AG09319 (cell line): ENCODE data around the gene TBX6.

Experiments
- DNase-seq: peaks from one replicate; pipeline ENCODE4 v3.0.0-alpha.2; 2010; ENCODE audit warnings: low read depth; ENCODE audit errors: extremely low read depth
- TF ChIP-seq, protein P1 (sequence below): IDR thresholded peaks from 2 replicates; pipeline ENCODE4 v1.5.1; 2011; ENCODE audit warnings: low read depth, mild to moderate bottlenecking, inconsistent platforms, low read length, moderate library complexity

Gene TBX6

DNA sequence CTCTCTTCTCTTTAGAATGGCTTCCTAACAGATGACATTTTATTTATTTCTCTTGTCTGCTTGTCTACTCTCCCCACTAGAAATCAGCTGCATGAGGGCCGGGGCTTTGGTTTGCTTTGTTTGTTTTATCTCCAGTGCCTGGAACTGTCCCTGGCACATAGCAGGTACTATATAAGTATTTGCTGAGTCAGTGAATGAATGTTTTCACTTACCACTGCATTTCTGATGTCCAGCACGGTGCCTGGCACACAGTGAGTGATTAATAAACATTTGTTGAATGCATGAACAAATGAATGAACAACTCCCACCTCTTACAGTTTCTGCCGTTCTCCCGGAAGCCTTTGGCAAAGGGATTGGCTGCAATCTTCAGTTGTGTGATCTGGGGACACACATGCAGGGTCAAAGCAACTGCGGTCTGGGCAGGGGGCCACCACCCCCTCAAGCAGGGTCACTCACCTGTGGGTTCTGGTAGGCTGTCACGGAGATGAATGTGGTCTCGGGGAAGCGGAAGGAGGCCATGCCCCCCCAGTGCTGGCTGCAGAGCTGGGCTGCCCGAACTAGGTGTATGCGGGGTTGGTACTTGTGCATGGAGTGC lies 3.4 kb downstream of the TBX6 start:
- TF ChIP-seq, protein P1, sequence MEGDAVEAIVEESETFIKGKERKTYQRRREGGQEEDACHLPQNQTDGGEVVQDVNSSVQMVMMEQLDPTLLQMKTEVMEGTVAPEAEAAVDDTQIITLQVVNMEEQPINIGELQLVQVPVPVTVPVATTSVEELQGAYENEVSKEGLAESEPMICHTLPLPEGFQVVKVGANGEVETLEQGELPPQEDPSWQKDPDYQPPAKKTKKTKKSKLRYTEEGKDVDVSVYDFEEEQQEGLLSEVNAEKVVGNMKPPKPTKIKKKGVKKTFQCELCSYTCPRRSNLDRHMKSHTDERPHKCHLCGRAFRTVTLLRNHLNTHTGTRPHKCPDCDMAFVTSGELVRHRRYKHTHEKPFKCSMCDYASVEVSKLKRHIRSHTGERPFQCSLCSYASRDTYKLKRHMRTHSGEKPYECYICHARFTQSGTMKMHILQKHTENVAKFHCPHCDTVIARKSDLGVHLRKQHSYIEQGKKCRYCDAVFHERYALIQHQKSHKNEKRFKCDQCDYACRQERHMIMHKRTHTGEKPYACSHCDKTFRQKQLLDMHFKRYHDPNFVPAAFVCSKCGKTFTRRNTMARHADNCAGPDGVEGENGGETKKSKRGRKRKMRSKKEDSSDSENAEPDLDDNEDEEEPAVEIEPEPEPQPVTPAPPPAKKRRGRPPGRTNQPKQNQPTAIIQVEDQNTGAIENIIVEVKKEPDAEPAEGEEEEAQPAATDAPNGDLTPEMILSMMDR = no peak

DNA sequence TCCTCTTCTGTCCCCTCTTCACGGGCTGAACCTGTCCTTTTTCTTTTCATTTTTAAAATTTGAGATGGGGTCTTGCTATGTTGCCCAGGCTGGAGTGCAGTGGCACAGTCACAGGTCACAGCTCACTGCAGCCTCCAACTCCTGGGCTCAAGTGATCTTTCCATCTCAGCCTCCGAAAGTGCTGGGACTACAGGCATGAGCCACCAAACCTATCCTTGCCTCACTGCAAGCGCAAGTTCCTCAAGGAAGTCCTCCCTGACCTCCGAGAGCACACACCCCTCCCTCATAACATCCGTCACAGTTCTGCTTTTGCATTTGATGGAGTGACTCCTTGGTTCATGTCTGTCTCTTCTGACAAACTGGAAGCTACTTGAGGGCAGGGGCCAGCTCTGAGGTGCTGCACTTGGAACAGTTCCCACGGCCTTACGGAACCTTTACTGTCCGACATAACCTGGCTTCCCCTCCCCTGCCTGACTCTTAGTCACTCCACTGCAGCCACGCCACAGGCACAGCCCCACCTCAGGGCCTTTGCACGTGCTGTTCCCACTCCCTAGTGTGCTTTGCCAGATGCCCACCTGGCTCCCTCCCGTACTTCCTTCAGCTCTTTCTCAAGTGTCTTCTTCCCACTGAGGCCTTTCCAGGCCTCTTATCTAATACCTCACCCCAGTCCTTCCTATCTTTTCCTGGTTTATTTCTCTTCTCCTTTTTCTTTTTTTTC lies 4.4 kb downstream of the TBX6 start:
- DNase-seq = no peak
- TF ChIP-seq, protein P1 = no peak

More for the DNA sequence above, 3.4 kb downstream of the TBX6 start:
- no peak for DNase-seq

DNA sequence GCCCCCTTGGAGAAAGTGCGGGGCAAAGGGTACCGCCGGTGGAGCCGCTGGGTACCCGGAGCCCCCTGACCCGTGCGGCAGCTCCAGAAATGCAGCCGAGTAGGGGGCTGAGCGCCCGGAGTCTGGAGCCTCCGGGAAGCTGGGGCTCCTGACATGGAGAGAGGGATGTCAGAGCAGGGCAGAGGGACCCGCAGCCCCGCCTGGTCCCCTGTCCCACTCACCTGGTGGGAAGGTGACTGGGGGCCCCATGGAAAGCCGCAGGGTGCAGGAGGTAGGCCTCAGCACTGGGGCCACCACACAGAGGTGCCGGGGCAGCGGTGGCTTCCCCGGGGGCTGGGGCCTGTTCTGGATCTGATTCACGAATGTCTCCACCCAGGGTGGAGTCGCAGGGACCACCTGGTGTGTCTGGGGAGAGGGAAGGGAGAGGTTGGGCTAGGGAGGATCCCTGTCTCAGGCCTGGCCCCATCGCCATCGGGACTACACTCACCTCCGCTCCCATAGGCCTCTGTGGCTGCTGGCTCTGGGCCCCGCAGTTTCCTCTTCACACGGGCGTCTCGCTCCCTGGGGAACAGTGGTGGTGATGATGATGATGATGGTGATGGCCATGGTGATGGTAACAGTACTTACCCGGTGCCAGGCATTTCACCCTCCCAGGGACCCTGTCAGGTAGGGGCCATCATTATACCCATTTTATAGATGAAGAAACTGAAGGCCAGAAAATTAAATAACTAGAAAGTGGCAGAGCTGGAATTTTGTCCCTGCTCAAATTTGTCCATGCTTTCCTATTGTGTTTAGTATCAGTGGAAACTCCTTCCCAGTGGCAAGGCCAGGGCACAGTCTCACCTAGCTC lies 5.2 kb downstream of the TBX6 start:
- DNase-seq = no peak
- TF ChIP-seq, protein P1 = no peak

DNA sequence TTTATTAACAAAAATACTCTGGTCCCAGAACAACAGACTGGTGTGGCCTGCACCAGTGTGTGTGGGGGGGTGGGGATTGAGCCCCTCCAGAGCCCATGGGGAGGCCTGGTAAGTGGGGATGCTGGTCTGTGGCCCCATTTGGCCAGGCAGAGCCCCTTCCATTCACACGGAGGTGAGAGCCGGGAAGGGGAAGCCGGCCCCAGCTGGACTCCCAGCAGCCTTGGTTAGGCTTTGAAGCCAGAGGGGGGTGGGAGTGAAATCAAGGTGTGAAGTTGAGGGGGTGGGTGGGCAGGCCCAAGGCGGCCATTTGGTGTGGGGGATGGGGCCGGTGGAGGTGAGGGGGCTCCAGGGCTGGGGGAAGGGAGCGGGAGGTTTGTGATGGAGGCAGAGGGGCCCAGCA lies 5.9 kb downstream of the TBX6 start:
- TF ChIP-seq, protein P1 = no peak
- no peak for DNase-seq

DNA sequence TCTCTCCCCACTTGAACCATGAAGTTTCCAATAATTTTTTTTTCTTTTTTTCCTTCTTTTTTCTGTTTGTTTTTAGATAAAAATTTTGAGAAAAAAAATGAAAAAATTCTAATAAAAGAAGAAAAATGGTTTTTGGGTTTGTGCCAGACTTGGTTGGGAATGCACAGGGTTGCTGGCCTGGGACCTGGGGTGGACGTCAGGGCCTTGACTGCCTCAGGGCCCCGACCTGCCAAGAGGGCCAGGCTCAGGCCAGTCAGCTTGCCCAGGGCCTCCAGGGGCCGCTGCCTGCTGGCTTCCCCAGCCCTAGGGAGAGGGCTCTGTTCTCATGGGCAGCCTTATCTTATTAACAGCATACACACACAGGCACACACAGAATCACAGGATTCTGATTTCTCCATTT lies 6.5 kb downstream of the TBX6 start:
- no peak for DNase-seq
- TF ChIP-seq, protein P1 = no peak

DNA sequence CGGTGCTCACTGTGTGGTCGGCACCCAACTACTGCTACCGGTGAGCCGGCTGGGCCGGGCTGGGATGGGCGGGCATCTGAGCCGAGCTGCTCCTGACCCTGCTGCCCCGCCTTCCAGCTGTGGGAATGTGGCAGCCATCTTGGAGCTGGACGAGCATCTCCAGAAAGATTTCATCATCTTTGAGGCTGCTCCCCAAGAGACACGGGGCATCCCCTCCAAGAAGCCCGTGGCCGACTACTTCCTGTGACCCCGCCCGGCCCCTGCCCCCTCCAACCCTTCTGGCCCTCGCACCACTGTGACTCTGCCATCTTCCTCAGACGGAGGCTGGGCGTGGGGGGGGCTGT lies 6.9 kb downstream of the TBX6 start:
- DNase-seq = no peak
- TF ChIP-seq, protein P1 = no peak

DNA sequence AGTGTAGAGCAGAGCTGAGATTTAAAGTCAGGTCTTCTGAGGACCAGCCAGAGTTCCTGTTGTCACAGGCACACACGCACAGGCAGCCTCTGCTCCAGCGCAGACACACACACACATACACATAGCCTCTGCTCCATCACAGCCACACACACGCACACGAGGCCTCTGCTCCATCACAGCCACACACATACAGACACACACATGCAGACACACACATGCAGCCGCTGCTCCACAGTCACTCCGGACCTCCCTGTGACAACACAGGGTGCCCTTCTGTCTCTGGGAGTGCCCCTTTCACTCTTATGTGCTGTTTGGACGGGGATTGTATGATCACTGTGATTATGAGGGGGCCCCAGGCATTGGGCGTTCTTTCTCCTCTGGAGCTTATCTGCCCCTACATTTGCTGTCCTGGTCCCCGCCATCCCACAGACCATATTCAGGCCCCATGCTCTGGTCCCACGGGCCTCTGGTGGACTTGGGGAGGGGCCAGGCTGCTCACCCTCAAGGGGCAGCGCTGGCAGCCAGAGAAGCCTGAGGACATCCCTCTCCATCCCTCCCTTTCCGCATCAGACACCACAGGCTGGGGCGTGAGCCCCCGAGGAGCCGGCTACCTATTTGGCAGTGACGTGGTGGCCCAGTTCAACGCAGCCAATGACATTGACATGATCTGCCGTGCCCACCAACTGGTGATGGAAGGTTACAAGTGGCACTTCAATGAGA lies 7.5 kb downstream of the TBX6 start:
- TF ChIP-seq, protein P1 = no peak

More for the DNA sequence above, 7.5 kb downstream of the TBX6 start:
- no peak for DNase-seq
